Central memory CD4-positive, alpha-beta T cell (primary cell): ENCODE data around the gene IRF2.

Experiments
- DNase-seq: peaks from one replicate; pipeline ENCODE4 v3.0.0; 2022

The IRF2 gene

DNA sequence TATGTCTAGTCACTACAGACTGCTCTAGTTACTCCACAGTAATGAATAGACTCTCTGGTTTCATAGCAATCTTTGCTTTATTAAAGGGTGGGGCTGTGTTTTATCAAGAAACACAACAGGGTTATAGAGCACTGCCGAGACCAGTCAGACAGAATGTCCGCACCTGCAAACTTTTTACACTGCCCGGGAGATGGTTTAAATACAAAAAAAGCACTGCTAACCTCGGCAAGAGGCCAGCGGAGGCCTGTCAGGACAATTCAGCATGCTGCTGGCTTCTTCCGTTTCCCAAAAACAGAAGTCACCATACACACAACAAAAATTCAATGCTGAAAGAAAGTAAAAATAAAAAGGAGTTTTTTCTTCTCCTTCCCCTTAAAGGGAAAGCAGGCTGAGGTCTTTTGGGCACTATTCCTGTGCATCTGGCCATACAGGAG is 67.4 kb downstream of the IRF2 start:
- no peak for DNase-seq

DNA sequence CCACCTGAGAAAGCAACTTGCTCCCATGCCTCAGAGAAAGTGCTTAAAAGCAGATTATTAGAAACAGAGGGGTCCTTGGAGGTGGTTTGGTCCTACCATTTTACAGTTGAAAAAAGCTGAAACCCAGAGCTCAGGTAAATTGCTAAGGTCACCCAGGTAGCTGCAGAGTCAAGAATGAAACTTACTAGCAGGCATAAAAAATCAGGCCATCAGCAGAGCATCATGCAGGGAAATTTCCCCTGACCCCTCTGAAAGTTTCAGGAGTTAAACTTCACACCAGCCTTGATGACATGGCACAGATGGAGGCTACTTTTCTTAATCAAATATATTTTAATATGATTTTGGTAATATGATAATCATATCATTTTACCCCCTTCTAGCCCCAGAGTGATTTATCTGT is 70.3 kb downstream of the IRF2 start:
- no peak for DNase-seq

DNA sequence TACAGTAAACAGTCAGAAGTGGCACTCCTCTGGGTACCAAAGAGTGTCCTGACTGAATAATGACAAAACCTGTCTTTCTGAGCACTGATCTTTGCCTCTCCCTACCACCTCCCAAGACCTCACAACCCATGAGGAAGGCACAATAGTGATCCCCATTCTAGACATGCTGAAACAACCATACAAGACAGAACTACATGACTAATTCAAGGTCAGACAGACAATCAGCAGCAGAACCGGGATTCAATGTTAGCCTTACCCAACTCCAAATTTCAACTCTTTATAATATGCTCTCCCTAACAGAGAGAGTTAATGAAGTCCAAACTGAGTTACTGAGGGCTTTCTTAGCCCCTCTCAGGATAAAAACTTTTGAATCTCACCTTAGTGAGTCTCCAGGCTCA is 71.0 kb downstream of the IRF2 start:
- DNase-seq: no peak

DNA sequence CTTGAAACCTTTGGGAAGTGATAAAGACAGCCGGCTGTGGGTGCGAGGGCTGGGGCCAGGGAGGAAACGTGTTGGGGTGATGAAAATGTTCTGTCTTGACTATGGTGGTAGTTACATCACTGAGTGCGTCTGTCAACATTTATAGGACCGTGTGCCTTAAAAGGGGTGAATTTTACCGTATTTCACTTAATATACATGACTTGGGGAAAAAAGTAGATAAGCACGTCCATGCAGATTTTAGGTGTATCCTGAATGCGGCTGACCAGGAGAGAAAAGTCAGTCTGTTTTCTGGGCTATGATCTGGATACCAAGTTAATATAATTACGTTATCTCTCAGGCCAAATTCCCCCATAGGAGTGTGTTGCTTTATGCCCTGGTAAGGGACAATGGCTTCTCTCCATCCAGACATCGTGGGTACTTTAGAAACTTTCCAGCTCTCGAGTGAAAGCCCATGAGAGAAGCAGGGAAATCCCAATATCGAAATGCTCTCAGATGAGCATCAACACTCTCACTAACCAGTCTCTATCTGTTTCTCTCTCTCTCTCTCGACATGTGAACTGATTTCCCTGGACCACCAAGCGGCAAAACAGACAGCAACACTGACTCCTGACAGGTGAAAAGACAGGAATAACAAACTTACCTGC is 71.5 kb downstream of the IRF2 start:
- no peak for DNase-seq

DNA sequence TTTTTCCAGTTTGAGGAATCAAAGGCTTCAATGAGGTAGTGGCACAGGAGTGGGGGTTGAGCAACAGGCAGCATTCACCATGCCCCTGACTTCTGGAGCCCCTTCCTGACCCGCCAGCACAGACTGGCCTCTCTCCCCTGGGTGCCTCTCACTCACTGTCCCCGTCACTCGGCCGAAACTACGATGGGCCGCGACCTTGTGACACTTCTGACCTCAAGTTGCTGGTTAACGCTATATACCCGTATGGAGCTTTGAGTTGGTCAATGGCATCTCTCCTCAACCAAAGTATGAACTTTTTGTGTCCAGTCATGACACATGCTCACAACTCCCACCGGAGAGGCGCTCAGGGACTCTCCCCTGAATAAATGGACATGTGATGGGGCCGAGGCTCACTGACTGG is 72.1 kb downstream of the IRF2 start:
- DNase-seq: no peak

DNA sequence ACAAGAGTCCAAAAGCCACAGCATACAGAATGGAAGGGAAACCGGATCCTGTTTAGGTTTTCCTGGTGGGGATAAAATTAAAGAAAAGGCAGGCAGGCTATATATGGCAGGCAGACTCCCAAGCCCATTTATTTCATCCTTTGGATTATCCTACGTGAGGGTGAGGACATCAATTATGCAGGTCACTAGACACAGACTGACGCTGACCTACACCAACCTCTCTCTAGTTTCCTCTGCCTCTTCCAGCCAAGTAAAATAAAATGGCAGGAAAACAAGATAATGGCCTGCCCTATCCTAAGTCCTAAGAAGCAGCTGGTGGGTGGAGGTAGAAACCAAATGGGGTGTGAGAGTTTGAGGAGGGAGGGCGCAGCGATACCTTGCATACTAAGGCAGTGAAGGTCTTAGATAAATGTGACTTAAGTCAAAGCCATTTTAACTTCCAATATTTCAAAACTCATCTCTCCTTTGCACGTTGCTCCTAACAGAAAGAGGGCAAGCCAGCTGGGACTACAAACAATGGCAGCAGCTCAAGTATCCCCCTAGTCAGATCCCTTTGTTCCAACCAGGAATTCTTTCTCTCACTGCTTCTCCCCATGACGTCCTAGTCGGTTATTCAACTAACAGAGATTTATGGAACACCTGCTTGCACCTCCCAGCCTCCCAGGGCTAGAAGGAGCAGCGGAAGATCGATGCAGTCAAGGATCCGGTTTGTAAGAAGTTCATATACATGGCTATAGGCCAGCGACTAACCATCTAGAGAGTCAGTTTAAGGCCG is 72.8 kb downstream of the IRF2 start:
- no peak for DNase-seq

DNA sequence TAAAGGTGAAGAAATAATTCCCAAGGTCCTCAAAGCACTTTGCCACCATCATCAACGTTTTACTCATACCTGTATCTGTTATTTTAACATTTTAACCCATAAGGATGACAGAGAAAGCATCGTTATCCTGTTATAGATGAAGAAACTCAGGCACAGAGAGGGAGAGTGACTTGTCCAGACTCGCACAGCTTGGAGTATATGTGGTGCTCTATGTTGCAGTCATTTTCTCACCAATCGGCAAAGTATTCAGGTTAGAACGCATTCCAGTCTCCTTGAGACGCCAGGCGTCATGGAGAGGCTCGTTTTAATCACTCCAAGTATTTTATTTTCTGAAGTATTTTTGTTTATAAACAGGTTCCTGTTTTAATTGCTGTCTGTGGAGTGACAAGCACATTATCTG is 73.5 kb downstream of the IRF2 start:
- DNase-seq: no peak

DNA sequence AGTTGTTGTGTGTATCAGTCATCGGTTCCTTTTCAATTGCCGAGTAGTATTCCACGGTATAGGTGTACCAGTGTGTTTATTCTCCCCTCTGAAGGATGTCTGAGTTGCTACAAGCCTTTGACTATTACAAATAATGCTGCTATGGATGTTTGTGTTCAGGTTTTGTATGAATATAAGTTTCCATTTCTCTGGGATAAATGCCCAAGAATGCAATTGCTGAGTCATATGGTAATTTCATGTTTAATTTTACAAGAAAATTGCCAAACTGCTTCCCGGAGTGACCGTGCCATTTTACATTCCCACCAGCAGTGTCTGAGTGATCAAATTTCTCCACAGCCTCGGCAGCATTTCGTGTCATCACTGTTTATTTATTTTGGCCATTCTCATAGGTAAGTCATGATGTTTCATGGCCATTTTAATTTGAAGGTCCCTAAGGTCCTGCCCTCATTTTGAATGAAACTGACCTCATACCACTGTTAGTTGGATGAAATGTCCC is 73.9 kb downstream of the IRF2 start:
- no peak for DNase-seq

DNA sequence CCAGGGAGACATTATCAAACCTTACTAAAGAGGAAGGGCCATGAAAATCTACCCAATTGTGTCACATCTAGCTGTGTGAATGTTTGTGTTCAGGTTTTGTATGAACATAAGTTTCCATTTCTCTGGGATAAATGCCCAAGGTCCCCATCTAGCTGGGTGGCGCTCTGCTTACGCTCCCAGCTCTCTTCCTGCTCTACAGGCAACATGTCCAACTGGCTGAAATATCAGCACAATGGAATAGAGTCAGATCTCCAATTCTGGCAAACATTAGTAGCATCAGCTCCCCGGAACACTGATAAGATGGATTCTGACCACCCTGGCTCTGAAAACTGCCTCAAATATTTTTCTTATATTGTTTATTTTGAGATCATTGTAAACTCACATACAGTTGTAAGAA is 74.8 kb downstream of the IRF2 start:
- DNase-seq: no peak

DNA sequence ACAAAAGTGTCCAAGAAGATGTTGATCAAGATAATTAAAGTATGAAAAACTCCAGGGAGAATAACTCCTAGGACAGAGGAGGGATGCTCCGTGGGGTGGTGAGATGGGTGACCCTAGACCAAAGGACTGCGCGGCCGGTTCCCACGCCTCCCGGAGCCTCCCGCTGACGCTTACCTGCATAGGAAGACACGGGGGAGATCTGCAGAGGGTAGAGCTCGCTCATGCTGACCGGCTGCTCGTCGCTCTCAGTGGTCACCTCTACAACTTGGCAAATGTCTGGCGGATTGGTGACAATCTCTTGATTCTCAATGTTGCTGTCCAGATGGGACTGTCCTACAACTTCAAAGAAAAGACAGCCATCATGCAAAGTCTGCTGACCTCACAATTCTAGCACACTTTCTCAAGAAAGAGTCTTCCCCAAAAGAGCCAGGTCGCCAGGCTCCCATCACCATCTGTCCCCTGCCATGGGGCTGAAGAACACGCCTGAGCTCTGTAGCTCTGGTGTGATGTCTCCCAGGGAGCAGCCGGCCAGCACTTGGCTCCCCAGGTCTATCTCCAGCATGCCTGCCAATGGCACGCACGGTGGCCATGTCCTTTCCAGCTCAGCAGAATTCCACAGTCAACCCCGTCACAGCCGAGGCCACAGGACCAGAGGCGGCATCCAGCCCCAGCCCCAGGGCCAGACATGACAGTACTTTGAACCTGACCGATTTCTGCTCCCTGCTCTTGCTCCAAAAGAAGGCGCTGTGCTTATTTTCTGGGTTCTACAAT is 75.4 kb downstream of the IRF2 start:
- no peak for DNase-seq

DNA sequence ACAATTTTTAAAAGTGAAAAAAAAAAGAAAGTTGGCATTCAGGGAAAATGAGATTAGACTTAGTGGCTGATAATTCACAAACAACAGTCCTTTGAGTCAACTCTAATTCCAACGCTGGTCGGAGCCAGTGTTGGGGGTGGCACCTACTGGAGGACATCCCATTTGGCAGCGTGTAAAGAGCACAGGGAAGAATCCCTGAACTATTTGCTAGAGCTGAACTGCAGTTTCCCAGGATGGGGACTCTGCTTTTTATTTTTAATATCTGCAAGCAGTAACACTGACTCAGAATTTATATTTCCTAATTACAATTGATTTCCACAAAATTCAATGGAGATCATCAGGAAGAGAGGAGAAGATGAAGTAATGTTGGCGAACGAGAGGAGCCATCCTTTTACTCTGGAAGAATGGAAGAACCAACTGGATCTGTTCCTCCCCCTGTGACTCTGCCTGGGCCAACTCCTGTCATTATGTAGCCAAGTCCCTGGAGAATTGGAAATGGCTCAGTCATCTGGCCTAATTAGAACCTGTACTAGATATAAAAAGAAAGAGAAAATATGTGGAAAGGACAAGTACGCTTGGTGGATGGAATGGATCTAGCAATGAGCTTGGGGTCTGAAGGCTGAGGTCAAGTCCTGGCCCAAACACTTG is 76.7 kb downstream of the IRF2 start:
- no peak for DNase-seq

DNA sequence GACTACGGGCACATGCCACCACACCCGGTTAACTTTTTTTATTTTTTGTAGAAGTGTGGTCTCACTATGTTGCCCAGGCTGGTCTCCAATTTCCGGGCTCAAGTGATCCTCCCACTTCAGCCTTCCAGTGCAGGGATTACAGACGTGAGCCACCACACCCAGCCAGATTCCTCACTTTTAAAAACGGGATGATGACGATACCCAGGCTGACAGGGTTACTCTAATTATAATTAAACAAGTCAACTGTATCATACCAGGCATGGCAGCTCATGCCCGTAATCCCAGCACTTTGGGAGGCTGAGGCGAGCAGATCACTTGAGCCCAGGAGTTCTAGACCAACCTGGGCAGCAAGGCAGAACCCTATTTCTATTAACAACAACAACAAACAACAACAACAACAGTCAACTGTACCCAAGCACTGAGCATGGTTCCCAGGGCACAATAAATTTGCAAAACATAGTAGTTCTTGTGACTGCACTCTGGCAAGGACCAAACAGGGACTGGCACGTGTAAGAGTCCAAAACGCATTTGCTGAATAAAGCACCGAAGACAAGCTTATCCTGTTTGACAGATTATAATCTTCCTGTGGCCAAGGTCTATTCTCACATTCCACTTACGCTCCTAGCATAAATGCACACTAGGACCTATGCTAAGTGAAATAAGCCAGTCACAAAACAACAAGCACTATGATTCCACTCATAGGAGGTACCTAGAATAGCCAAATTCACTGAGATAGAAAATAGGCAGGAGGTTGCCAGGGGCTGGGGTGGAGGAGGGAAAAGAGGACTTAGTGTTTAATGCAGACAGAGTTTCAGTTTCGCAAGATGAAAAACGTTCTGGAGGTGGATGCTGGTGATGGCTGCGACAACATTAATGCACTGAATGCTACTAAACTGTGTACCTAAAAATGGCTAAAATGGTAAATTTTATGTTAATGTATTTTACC is 77.5 kb downstream of the IRF2 start:
- DNase-seq: no peak

DNA sequence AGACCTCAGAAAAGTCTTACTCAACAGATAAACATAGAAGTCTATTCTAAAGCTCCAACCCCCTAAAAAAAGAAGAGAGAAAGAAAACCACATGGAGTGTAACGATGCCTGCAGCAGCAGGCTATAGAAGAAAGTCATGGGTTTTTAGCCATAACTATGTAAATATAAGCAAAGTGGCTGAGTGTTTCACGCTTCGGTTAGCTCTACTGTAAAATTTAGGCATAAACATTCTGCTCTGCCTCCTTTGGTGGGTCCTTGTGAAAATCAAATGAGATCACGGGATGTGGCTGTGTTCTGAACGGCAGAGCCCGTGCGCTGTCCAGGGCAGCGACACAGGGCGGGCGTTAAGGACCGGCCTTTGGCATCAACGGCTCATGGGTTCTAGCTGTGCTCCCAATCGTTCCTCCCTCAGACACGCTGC is 78.4 kb downstream of the IRF2 start:
- DNase-seq: no peak

DNA sequence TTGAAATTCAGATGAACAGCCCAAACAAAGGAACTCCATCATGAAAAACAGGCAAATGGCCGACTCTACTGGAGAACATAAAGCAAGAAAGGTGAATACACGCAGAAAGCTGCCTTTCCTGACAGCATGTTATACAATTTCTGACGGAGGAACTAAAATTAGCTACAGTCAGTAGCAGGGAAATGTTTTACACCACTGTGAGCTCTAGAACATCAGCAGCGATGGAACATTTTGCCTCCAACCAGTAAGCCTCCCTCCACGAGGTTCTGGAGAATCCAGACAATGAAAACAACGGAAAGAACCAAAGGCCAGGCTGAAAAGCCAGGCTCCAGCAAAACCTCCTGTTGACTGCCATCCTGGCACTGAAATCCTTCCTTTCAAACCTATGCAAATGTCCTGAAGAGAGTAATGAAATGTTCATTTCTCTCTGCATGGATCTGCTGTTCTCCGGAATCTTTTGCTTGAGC is 78.9 kb downstream of the IRF2 start:
- DNase-seq: no peak

DNA sequence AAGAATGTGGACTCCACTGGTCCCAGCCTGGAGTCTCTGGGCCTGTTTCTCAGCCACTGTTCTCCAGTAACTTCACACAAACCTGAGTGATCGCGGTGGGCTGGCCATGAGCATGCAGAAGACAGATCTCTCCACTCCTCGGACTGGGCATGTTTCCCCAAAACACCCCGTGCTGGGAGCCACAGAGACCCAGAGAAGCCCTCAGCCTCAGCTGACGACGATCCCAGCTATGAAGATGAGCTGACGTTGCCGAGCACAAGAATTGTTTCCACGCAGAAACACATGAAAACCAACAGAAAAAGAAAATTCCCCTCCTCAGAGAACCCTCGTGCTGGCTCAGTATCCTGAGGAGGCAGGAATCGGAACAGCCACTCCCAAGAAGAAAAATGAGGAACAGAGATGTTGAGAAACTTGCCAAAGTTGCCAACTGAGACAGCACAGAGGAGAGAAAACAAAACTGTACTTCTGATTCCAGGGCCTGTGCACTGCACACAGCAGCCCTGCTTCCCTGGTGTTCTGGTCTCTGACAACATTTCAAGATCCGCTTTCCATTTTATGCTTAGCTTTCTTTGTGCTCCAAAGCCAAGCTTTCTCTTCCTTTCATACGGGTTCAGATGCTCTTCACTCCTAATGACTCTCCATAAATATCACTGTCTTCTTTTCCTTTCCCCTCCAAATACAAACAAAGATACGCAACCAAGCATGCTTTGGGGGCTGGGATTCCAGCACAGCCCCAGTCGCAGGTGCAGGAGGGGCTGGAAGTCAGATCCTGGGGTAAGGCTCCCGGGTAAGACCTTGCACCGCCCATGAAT is 81.4 kb downstream of the IRF2 start:
- DNase-seq: no peak

DNA sequence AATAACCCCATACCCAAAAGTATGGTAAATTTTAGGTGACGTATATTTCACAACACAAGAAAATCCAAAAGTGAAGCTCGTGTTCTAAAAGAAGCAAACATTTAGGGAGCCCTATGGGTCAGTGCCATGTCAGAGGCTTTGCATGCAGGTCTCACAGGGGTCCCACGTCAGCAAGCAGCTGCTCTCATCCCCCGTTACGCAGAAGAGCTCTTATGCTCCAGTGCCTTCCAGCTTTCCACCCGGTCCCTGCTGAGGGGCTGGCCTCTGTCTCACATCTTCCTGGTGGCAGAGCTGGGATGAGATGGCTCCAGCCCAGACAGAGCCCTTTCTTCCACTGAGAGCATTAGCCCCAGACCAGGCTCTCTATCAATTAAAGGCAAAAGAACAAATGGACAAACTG is 82.0 kb downstream of the IRF2 start:
- no peak for DNase-seq

DNA sequence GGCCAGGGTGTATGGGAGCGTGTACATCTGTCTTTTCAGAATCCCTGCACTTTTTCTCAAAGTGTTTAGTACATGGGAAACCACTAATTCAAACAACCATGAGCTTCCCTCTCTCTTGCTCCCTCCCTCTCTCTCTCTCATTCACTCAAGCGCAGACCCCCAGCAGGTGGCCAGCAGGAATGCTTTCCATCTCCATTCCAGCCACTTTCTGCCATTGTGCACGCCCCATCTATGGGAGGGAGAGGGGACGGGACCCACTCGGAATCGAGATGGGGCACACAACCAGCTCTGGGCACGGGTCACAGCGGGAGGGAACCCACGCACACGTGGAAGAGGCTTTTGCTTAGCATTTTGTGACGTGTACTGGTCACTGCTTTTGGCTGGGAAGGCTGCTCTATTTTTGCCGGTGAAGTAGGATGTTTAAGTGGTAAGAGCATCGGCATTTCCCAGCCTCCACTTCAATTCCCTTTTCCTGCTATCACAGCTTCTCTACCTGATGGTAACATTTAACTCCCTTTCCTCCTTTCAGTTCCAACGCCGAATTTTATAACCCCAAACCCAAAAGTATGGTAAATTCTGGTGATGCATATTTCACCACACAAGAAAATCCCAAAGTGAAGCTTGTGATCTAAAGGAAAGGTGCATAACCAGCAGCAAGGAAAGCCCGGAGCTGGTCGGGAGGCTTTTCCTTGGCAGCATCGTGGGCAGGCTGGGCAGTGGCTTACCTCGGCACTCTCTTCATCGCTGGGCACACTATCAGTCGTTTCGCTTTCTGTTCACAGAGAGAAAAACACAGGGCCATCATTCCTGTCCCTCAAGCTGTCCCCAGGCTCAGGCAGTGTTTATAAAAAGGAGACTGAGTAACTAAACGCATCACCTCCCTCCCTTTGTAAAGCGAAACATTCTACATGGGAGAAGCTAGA is 84.1 kb downstream of the IRF2 start:
- DNase-seq: no peak

DNA sequence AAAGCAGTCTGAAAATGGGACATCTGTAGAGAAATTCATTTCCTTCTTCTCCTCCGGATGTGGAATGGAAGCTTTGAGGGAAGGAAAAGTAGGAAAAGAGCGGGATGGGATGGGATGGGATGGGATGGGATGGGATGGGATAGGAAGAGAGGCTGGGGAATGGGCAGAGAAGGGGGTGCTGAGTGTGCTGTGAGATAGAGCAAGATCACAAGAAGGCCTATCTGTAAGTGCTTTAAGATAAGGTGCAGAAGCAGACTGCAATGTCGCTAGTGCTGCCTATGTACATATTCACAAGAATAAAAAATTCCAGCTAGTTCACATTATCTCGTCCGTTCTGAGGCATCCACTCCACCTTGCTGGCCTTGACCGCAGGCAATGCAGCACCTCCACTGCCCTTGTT is 86.2 kb downstream of the IRF2 start:
- no peak for DNase-seq

DNA sequence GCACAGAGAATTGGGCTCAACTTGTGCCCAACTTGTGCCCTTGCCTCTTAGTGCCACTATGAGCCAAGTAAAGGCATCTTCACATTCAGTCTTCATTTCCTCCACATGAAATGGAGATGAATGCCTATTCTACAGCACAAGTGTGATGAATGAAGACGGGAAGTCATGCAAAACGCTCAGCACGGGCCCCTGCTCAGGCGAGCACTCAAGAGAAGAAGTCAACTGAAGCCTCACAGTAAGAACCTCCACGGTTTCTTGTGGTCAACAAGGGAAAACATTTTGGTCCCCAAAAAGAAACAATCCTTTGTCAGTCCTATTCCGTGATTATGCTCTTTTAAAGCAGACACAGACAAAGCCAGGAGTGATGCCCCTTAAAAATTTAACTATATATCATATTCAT is 87.0 kb downstream of the IRF2 start:
- no peak for DNase-seq

DNA sequence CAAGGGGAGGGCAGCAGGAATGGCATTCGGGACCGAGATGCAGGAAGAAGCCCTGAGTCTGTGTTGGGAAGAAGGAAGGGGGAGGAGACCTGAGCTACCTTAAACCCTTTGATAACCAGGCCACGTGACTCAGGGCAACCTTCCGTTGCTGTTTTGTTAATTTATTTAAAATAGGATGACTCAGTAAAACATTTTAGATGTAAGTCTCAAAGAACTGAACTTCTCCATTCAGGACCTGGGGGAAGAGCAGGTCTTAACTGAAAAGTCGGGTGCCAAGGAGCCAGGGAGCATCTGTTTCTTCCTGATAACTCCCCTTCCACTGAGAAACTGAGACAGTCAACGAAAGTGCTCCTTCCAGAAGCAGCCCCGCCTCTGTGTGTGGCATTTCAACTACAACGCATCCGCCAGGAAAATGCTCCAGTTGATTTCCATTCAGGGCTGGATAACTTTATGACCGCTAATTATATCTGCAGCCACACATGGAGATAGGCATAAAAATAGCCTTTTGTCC is 88.0 kb downstream of the IRF2 start:
- DNase-seq: no peak
